B cell (primary cell): ENCODE data around the gene VKORC1L1. TPM values are rescaled to one million over a fixed set of nuclear protein-coding genes. Genes with fewer than 3 reads are reported as not detected.

Experiments
- ATAC-seq: fragments of 200-7000 bp; cut with Tn5 transposase; one replicate; pipeline ENCODE4 v1.10.0; 2021; ENCODE audit warnings: low read depth, mild to moderate bottlenecking, moderate number of reproducible peaks, moderate library complexity
- CTCF ChIA-PET: fragments of 350-600 bp; sonication (Branson Sonifier 250); formaldehyde crosslinking; loops from one replicate; lab custom pipeline; 2021; ENCODE audit warnings: antibody characterized with exemption, inconsistent platforms; lab: Charles Lee
- POLR2A ChIA-PET: fragments of 350-600 bp; sonication (Branson Sonifier 250); formaldehyde crosslinking; loops from one replicate; lab custom pipeline; 2021; ENCODE audit warnings: antibody characterized with exemption; lab: Charles Lee
- DNase-seq: peaks from one replicate; pipeline ENCODE4 v3.0.0; 2013
- H2AFZ ChIP-seq: 2 replicates; pipeline ENCODE4 v1.6.1; 2012; ENCODE audit warnings: mild to moderate bottlenecking, low read depth, low read length; ENCODE audit not compliant: insufficient read depth, poor library complexity, severe bottlenecking
- H3K27ac ChIP-seq, 2 donors: 1 replicate in 1 of 2; 2 replicates in 1 of 2; pipeline ENCODE4 v1.5.1; 2012 to 2013; ENCODE audit warnings: low read length in 2 of 2, mild to moderate bottlenecking in 2 of 2, moderate library complexity in 1 of 2
- H3K27me3 ChIP-seq, 4 experiments: fragments of 200-600 bp in 1 of 4; sonication (generic) in 1 of 4; replicated peaks in 1 of 4; 1 replicate in 2 of 4; 2 replicates in 2 of 4; pipeline versions ENCODE4 v1.6.1 to v1.7.0; 2013 to 2016; ENCODE audit warnings: low read length in 3 of 4, mild to moderate bottlenecking in 2 of 4, mixed read lengths in 1 of 4, moderate library complexity in 1 of 4; ENCODE audit not compliant: insufficient read depth in 4 of 4, control insufficient read depth in 3 of 4; ENCODE audit errors: control extremely low read depth in 1 of 4
- H3K36me3 ChIP-seq, 2 experiments: replicated peaks in 1 of 2; 1 replicate in 1 of 2; 2 replicates in 1 of 2; pipeline versions ENCODE4 v1.6.1 to v1.7.1; 2013; ENCODE audit warnings: low read length in 1 of 2; ENCODE audit not compliant: insufficient read depth in 2 of 2, control insufficient read depth in 1 of 2; ENCODE audit errors: control extremely low read depth in 1 of 2, extremely low read depth in 1 of 2
- H3K4me1 ChIP-seq, 2 donors: fragments of 200-600 bp in 1 of 2; sonication (generic) in 1 of 2; 1 replicate in 1 of 2; 2 replicates in 1 of 2; pipeline versions ENCODE4 v1.5.1 to v1.6.1; 2013 to 2017; ENCODE audit warnings: low read length in 2 of 2; ENCODE audit not compliant: control insufficient read depth in 2 of 2, insufficient read depth in 2 of 2
- H3K4me2 ChIP-seq: replicated peaks from 2 replicates; pipeline ENCODE3; 2012; ENCODE audit warnings: mild to moderate bottlenecking, low read depth, low read length; ENCODE audit not compliant: poor library complexity, severe bottlenecking
- H3K4me3 ChIP-seq, 5 experiments: fragments of 200-600 bp in 1 of 5; sonication (generic) in 1 of 5; 1 replicate in 3 of 5; 2 replicates in 2 of 5; pipeline versions ENCODE4 v1.5.1 to v1.7.0; 2011 to 2016; ENCODE audit warnings: low read length in 4 of 5, mild to moderate bottlenecking in 4 of 5, low read depth in 2 of 5, control low read depth in 1 of 5, moderate library complexity in 1 of 5; ENCODE audit not compliant: insufficient read depth in 1 of 5; ENCODE audit errors: control extremely low read depth in 1 of 5, extremely low read depth in 1 of 5
- H3K79me2 ChIP-seq: fragments of 200-600 bp; sonication (generic); one replicate; pipeline ENCODE4 v1.6.0; 2016; ENCODE audit warnings: low read length; ENCODE audit not compliant: control insufficient read depth, insufficient read depth
- H3K9ac ChIP-seq: fragments of 200-600 bp; sonication (generic); 2 replicates; pipeline ENCODE4 v1.6.1; 2017; ENCODE audit warnings: mild to moderate bottlenecking, low read length, moderate library complexity
- H3K9me3 ChIP-seq, 3 donors: one replicate each; pipeline versions ENCODE4 v1.6.1 to v1.7.1; 2013; ENCODE audit warnings: low read length in 2 of 3; ENCODE audit not compliant: control insufficient read depth in 2 of 3, insufficient read depth in 1 of 3; ENCODE audit errors: control extremely low read depth in 1 of 3
- H4K20me1 ChIP-seq: 2 replicates; pipeline ENCODE4 v1.6.0; 2012; ENCODE audit warnings: mild to moderate bottlenecking, low read length; ENCODE audit not compliant: insufficient read depth, control insufficient read depth, poor library complexity, severe bottlenecking
- H3K27ac Mint-ChIP-seq: one replicate; pipeline ENCODE4 v1.8.0; 2021; ENCODE audit warnings: mixed read lengths
- H3K27me3 Mint-ChIP-seq: one replicate; pipeline ENCODE4 v1.8.0; 2021; ENCODE audit warnings: mixed read lengths
- H3K4me1 Mint-ChIP-seq: one replicate; pipeline ENCODE4 v1.8.0; 2021; ENCODE audit warnings: mixed read lengths
- H3K4me3 Mint-ChIP-seq: one replicate; pipeline ENCODE4 v1.8.0; 2021; ENCODE audit warnings: mixed read lengths
- H3K9me3 Mint-ChIP-seq: one replicate; pipeline ENCODE4 v1.8.0; 2022; ENCODE audit warnings: mixed read lengths; ENCODE audit not compliant: insufficient read depth
- EZH2 ChIP-seq: IDR thresholded peaks from 2 replicates; pipeline ENCODE4 v1.6.1; 2012; ENCODE audit warnings: borderline replicate concordance, low read depth, mild to moderate bottlenecking, moderate library complexity, low read length; ENCODE audit not compliant: insufficient read depth, poor library complexity, severe bottlenecking
- WGBS: methylation state at CpG from one replicate; pipeline ENCODE4 v1.1.5; 2013; ENCODE audit warnings: missing lambda C conversion rate; ENCODE audit not compliant: insufficient coverage; 5-methylcytosine and 5-hydroxymethylcytosine counted together
- intact Hi-C: fragments of 100-400 bp; cut with micrococcal nuclease; formaldehyde crosslinking; loops from one replicate; pipeline ENCODE4 v1.10.0; 2022
- polyA plus RNA-seq: library from polyadenylated mRNA; depleted of rRNA; stranded (reverse); fragments of >200 nt; gene quantifications from 2 replicates; pipeline ENCODE4 v1.2.3, GENCODE V29; 2012
- total RNA-seq, 2 donors: library from RNA; stranded (reverse); fragments of 120-200 nt in 1 of 2; gene quantifications; 1 replicate in 1 of 2; 2 replicates in 1 of 2; pipeline versions ENCODE4 v1.2.3 to v1.2.4, GENCODE V29; 2013 to 2022
- TF ChIP-seq, protein P1 (sequence below): fragments of 200-600 bp; IDR thresholded peaks from one replicate; pipeline ENCODE4 v1.8.0; 2022; ENCODE audit warnings: antibody characterized with exemption, mild to moderate bottlenecking

VKORC1L1 gene
- total and polyA plus RNA-seq, 2 donors (not counting 1 experiment from before 2014, with no cell fraction given): 2.2 to 8.1 TPM

DNA sequence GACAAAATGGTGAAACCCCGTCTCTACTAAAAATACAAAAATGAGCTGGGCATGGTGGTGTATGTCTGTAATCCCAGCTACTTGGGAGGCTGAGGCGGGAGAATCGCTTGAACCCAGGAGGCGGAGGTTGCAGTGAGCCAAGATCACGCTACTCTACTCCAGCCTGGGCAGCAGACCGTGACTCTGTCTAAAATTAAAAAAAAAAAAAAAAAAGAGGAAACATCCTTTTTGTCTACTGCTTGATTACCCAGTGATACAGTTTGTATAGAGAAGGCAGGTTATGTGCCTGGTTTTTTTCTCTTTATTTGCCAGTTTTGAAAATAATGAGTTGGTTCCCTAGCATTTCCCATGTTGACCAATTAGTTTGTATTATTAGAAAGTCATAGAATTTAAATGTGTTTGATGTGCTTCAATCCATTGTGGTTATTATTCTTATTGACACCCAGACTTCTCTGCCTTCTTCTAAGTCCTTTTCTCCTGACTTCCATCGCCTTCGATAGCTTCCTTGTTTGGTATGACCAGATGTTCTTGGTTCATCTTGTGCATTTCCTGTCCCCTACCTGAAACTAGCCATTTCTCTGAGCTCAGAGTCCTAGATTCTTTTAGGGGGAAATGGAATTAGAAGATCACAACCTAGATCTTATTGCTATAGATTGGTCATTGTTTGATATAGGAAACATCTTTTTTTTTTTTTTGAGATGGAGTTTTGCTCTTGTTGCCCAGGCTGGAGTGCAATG is 43.2 kb downstream of the VKORC1L1 start:
- peaks cover 0 to 2% of the 10 kb centered on the region in 2 experiments for H3K36me3 ChIP-seq
- ChIA-PET CTCF (no interaction called here), POLR2A (no interaction called here)
- TF ChIP-seq EZH2: no peak
- TF ChIP-seq, protein P1, sequence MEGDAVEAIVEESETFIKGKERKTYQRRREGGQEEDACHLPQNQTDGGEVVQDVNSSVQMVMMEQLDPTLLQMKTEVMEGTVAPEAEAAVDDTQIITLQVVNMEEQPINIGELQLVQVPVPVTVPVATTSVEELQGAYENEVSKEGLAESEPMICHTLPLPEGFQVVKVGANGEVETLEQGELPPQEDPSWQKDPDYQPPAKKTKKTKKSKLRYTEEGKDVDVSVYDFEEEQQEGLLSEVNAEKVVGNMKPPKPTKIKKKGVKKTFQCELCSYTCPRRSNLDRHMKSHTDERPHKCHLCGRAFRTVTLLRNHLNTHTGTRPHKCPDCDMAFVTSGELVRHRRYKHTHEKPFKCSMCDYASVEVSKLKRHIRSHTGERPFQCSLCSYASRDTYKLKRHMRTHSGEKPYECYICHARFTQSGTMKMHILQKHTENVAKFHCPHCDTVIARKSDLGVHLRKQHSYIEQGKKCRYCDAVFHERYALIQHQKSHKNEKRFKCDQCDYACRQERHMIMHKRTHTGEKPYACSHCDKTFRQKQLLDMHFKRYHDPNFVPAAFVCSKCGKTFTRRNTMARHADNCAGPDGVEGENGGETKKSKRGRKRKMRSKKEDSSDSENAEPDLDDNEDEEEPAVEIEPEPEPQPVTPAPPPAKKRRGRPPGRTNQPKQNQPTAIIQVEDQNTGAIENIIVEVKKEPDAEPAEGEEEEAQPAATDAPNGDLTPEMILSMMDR: no peak
- peak overlapping the region in 1 of 2 donors; percentile 57 for H3K27ac ChIP-seq
- H3K79me2 ChIP-seq: peaks cover 20% of the 10 kb centered on the region
- H4K20me1 ChIP-seq: peaks cover under 1% of the 10 kb centered on the region
- Mint-ChIP-seq H3K9me3 (no peaks in the 10 kb centered on the region), H3K27ac (no peak overlapping the region), H3K27me3 (no peaks in the 10 kb centered on the region), H3K4me3 (no peak overlapping the region), H3K4me1 (peaks cover 19% of the 10 kb centered on the region)
- intact Hi-C loops: no loop called here
- no peaks in the 10 kb centered on the region for H3K9me3 ChIP-seq
- ATAC-seq (peak; percentile 54), DNase-seq (peak; percentile 36)
- peak overlapping the region; percentile 42 for H3K4me2 ChIP-seq
- H3K4me1 ChIP-seq: peaks cover 11 to 12% of the 10 kb centered on the region in 2 donors
- no peaks in the 10 kb centered on the region for H3K27me3 ChIP-seq
- H2AFZ ChIP-seq: no peak overlapping the region
- H3K9ac ChIP-seq: peak overlapping the region; percentile 40
- no peak overlapping the region for H3K4me3 ChIP-seq
- no CpG with 5 or more reads among the region's 8 CpGs for WGBS

DNA sequence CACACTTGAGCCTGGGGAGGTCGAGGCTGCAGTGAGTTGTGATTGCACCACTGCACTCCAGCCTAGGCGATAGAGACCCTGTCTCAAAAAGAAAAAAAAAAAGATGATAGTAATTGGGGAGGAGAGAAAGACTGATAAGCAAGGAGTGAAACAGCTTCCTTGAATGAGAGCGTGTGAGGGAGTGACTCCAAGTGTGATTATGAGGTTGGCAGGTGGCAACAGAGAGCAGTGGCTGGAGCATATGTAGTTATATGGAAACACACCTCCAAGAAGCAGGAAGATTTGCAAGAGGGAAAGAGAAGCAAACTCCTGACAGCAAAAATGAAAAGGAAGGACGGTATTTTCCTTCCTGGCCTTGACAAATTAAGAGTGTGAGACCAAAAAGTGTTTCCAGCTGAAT is 50.4 kb downstream of the VKORC1L1 start:
- Mint-ChIP-seq H3K27me3 (no peaks in the 10 kb centered on the region), H3K27ac (no peak overlapping the region), H3K4me3 (no peak overlapping the region), H3K9me3 (no peaks in the 10 kb centered on the region), H3K4me1 (peaks cover 3% of the 10 kb centered on the region)
- Histone ChIP-seq H3K9me3 (no peaks in the 10 kb centered on the region), H4K20me1 (peaks cover 3% of the 10 kb centered on the region), H3K4me2 (no peak overlapping the region), H3K79me2 (peaks cover 54% of the 10 kb centered on the region), H3K9ac (no peak overlapping the region), H3K4me3 (no peak overlapping the region), H3K4me1 (no peaks in the 10 kb centered on the region), H3K27ac (no peak overlapping the region), H3K36me3 (peaks cover 2 to 3% of the 10 kb centered on the region in 2 experiments), H2AFZ (no peak overlapping the region), H3K27me3 (no peaks in the 10 kb centered on the region)
- 98% methylated on average over 4 of the region's 4 CpGs for WGBS
- intact Hi-C loops: no loop called here
- ATAC-seq: no peak
- CTCF ChIA-PET: interaction anchor here (0.7 kb wide), 1 partner anchor 144 kb away, joined by 3 read pairs; no protein-coding TSS in a partner anchor
- POLR2A ChIA-PET: no interaction called here
- DNase-seq: no peak
- TF ChIP-seq EZH2: no peak
- TF ChIP-seq, protein P1: no peak
